Measurements from ENCODE around the gene ZFC3H1.

ZFC3H1 gene

DNA sequence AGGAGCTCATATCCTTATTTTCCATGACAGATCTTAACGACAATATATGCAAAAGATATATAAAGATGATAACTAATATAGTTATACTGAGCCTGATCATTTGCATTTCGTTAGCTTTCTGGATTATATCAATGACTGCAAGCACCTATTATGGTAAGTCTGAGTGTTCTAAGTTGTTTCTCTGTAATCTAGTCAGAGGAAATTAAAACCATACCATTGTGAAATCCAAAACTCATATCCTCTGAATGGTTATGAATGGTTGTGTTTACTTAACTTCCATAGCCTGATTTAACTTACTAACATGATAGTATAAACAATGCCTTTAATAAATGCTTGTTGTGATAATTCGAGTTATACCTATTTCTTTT lies 23.0 kb upstream of the ZFC3H1 start:
- TF ChIP-seq GATA2 (IDR thresholded peaks at IDR 0.05; ENCODE audit: low read depth, low read length) (no peak), GATA3 (IDR thresholded peaks at IDR 0.05; ENCODE audit: low read depth, low read length) (no peak; the same call in 1 of the 2 replicates)

DNA sequence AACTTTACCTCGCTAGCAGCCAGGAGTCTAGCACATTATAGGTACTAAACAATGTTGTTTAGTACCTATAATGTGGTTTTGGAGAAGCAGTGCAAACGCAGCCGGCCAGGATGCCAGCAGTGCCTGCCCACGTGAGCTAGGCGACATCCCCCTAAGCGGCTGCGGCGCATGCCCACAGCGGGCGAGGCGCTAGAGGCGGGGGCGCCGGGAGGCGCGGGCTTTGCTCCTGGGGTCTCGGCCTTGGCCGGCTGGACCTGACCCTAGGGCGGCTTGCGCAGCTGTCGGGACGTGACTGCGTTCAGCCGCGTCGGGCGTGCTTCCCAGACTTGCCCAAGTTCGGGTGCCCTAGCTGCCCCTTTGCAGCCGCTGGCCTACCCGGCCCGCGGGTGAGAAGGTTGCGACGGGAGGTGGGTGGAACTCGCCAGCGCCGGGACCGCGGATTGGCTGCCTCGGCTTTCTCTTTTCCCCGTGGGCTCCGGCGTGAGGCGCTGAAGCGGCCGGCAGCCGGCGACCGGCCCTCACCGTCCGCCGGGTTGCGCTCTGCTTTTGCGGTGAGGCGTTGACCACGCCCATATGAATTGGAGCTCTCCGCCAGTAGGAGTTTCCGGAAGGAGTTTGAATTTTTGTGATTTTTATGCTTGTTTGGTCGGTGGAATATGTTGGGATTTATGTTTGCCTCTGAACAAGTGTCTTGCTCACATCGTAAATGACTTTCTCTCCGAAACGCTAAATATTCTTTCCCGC lies 22.4 kb upstream of the ZFC3H1 start, which contains the start of gene TMEM19:
TSS of gene TMEM19 (plus strand) at position 169 of the 744 bp plus-strand sequence. CDS start 599 bp downstream, outside the sequence.
- no peak for TF ChIP-seq GATA2 (IDR thresholded peaks at IDR 0.05; ENCODE audit: low read depth, low read length)
- TF ChIP-seq GATA3 (IDR thresholded peaks at IDR 0.05; ENCODE audit: low read depth, low read length), result no peak

DNA sequence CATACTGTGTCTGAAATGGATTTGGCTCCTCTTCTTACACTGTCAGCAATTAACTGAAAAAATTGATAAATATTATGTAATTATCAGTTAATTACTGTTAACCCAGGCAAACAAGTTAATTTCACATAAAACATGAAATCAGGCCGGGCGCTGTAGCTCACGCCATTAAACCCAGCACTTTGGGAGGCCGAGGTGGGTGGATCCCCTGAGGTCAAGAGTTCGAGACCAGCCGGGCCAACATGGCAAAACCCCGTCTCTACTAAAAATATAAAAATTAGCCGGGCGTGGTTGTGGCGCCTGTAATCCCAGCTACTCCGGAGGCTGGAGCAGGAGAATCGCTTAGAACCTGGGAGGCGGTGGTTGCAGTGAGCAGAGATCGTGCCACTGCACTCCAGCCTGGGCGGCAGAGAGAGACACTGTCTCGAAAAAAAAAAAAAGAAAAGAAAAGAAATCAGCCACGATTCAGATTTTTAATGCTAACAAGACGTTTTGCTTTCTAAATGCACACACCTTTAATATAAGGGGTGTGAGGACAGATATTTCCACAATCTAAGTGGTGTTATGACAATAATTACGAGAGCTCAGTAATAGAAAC lies 21.8 kb upstream of the ZFC3H1 start:
- TF ChIP-seq GATA3 (IDR thresholded peaks at IDR 0.05; ENCODE audit: low read depth, low read length) (no peak), GATA2 (IDR thresholded peaks at IDR 0.05; ENCODE audit: low read depth, low read length) (no peak)

DNA sequence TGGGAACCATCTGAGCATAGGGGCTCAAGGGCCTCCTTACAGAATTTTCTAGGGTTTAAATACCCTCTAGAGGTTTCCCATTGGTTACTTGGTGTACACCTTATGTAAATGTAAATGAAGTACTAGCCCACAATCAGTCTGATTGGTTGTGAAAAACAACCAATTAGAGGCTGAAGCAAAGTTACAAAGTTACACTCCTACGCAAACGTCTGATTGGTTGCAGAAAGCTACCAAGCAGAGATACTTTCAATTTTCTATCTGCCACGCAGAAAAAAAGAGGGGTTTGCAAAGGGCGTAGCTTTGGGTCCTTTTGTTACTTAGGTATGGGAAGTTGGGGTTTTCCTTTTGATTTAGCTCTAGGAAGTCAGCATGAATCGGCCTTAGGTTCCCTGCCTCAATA lies 20.4 kb upstream of the ZFC3H1 start:
- no peak for TF ChIP-seq GATA2 (IDR thresholded peaks at IDR 0.05; ENCODE audit: low read depth, low read length)
- no peak for TF ChIP-seq GATA3 (IDR thresholded peaks at IDR 0.05; ENCODE audit: low read depth, low read length)

DNA sequence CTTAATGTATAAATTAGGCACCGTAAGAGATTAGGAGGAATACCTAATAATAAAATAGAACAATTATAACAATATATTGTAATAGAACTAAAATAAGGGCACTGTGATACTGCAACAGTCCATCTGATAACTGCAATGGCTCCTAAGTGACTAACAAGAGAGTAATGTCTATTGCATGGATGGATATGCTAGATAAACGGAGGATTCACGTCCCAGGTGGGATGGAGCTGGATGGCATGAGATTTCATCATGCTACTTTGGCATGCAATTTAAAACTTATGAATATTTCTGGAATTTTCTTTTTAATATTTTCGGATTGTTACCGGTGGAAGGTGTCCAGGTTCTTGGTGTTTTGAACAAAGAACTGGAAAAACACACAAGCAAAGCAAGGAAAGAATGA lies 20.0 kb upstream of the ZFC3H1 start:
- TF ChIP-seq GATA3 (IDR thresholded peaks at IDR 0.05; ENCODE audit: low read depth, low read length) (no peak), GATA2 (IDR thresholded peaks at IDR 0.05; ENCODE audit: low read depth, low read length) (no peak)

DNA sequence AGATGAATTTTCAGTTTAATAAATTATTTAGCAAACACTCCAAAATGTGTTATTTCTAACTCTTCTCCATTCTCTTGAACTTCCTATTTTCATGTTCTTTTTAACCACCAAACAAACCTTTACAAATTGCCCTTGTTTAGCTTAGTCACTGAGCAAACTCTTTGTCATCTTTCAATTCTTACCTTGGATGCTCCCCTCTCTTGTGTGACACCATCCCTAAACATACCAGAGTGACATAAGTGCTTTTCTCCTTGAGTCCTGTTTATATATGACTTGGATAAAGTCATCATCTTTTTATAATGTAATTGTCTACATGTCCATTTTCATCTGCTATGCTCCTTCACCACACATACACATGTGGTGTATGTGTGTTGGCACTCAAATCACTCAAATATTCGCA lies 18.8 kb upstream of the ZFC3H1 start:
- no peak for TF ChIP-seq GATA3 (IDR thresholded peaks at IDR 0.05; ENCODE audit: low read depth, low read length)

DNA sequence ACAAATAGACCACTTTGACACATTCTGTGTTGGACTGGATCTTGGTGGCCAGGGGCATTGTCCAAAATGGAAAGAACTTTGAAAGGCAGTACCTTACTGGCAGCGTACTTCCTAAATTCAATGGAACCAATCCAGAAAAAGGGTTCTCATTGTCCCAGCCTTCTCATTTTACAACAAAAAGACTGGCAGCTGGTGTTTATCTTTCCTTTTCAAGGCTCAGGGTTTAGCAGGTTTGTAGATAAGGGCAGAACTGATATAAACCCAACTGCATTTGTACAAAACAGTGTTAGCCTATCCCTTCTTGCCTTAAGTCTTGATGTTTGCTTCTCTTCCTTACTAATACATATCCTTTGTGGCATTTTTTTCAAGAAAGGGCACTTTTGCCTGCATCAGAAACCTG lies 8.2 kb upstream of the ZFC3H1 start:
- TF ChIP-seq GATA3 (IDR thresholded peaks at IDR 0.05; ENCODE audit: low read depth, low read length) (no peak), GATA2 (IDR thresholded peaks at IDR 0.05; ENCODE audit: low read depth, low read length) (no peak)

DNA sequence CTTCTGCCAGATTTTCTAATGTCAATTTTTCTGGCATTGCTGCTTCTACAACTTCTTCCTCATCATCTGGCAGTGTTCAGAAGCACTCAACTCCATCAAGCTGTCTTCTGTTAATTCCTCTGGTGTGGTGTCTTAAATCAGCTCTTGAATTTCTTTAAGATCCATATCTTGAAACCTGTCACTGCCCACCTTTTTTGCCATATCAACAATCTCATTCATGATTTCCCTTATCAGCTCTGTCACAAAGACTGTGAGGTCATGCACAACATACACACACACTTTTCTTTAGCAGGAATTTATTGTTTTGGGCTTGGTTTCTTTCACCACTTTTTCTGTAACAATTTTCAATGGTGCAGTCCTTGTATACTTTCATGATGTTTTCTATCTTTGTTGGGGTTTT lies 7.7 kb upstream of the ZFC3H1 start:
- TF ChIP-seq GATA2 (IDR thresholded peaks at IDR 0.05; ENCODE audit: low read depth, low read length) (no peak), GATA3 (IDR thresholded peaks at IDR 0.05; ENCODE audit: low read depth, low read length) (no peak)

DNA sequence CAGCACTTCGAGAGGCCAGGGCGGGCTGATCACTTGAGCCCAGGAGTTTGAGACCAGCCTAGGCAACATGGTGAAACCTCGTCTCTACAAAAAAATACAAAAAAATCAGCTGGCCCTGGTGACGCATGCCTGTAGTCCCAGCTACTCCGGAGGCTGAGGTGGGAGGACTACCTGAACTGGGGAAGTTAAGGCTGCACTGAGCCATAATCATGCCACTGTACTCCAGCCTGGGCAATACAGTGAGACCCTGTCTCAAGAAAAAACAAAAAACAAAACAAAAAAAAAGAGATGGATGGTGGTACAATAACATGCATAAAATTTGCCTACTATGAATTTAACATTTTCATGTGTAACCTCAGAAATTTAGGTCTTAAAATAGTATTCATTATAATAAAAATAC lies 2.6 kb upstream of the ZFC3H1 start:
- no peak for TF ChIP-seq GATA3 (IDR thresholded peaks at IDR 0.05; ENCODE audit: low read depth, low read length)

DNA sequence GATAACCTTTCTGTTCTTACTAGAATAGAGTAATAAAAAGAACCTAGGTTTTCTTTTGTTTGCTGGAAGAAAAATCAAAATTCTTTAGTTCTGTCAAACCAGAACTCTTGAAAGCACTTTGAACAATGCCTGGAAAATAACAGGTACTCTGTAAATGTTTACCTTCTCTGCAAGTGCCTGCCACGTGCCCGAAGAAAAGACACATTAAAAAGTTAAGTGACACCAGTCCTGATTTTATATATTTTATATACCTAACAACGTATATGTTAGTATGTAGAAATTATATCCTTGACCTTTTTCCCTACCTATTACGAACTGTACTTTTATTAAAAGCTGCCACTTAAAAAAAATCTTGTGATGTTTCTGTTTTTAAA lies 1.4 kb upstream of the ZFC3H1 start:
- TF ChIP-seq GATA3 (IDR thresholded peaks at IDR 0.05; ENCODE audit: low read depth, low read length), result no peak
- TF ChIP-seq GATA2 (IDR thresholded peaks at IDR 0.05; ENCODE audit: low read depth, low read length), result no peak

DNA sequence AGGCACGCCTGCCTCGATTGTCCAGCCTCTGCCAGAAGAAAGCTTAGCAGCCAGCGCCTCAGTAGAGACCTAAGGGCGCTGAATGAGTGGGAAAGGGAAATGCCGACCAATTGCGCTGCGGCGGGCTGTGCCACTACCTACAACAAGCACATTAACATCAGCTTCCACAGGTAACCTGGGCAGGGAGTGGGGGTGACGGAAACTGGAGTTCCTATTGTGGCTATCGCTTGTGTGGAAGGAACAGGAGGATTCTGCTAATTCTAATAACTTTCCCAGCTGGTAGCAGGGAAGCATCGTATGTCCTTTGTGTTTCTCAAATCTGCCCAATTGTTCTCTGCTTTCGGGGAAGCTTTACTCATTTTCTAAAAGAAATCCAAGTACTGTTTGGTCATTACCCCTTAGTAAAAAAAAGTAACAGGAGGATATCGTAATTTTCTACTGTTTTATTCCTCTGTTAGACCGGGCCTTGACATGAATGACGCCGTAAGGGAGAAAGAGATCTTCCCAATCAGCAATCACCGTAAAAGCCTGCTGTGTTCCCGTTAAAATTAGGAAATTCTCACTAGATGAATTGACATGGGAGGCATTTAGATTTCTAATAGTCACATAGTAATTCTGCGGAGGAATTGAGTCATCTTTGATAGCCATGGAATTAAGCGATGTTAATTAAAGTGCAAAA lies 902 bp upstream of the ZFC3H1 start:
- TF ChIP-seq GATA2 (IDR thresholded peaks at IDR 0.05; ENCODE audit: low read depth, low read length), result no peak
- TF ChIP-seq GATA3 (IDR thresholded peaks at IDR 0.05; ENCODE audit: low read depth, low read length), result no peak

DNA sequence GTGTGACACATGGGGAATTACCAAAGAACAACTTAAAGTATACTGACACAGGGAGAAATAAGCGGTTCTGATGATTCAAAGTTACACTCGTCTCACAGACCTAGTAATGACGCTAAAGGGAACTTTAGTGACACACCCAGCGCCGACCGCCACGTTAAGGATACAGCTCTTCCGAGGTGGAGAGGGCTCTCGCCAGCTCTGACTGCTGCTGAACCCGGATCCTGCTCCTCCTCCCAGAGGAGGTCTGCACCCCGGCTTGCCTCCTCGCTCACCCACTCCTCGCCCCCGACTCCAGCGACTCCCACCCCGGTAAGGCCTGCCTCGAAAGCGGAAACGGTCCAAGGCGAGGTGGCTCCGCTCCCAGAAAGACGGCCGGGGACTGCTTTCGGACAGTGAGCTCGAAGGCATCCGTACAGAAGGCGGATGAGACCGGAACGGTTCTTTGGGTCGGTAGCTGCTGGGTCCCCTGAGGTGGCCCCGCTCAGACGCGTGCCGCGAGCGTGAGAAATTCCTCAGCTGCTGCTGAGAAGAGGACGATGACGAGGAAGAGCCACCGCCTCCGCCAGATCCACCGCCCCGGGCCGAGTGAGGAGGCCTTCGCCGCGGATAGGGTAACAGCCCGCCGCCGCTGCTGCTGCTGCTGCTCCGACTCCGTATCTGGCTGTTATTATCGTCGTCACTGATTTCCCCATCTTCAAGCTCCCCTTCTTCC lies 643 bp downstream of the ZFC3H1 start:
- no peak for TF ChIP-seq GATA2 (IDR thresholded peaks at IDR 0.05; ENCODE audit: low read depth, low read length)
- TF ChIP-seq GATA3 (IDR thresholded peaks at IDR 0.05; ENCODE audit: low read depth, low read length), result no peak

DNA sequence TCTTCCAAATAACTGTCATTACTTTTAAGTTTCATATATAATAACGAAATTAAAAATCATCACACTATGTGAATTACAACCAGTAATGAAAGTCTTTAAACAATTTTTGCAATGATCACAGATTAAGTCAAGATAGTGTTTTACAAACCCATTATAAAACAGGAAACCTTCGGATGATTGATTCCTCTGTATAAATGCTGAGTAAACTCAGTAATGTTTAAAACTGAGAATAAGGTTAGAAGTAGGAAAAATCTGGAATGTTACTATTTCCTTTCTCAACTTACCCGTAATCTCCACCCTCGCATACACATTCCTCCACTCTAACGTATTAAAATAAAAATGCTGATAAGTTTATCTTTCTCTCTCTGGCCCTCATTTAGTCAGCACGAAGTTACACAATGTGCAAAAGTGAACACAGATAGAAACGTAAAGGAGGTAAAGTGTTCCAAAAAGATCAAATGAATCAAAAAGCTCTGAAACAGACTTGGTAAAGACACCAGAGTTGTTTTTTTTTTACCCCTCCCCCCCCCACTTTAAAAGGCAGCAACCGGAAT lies 1.6 kb downstream of the ZFC3H1 start:
- TF ChIP-seq GATA3 (IDR thresholded peaks at IDR 0.05; ENCODE audit: low read depth, low read length) (no peak), GATA2 (IDR thresholded peaks at IDR 0.05; ENCODE audit: low read depth, low read length) (no peak)

DNA sequence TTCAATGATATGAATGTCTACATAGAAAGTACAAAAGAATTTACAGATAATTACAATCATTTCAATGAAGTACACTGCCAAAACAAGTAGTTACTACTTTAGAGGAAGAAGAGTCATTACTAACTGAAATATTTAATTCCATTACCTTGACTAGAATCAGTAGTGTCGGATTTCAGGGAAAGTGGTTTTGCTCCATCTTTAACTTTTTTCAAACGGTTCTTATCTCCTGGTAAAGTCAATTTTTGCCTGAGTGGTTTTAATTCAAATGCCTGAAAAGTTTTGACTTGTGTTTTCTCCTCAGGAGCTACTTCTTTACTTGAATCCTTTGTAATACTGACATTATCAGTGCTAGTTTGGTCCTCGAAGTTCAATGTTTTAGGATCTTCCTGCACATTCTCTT lies 6.9 kb downstream of the ZFC3H1 start:
- no peak for TF ChIP-seq GATA2 (IDR thresholded peaks at IDR 0.05; ENCODE audit: low read depth, low read length)
- no peak for TF ChIP-seq GATA3 (IDR thresholded peaks at IDR 0.05; ENCODE audit: low read depth, low read length)
